Gastroesophageal sphincter (tissue), 4 donors: ENCODE data around the gene SMARCA2. TPM values are rescaled to one million over a fixed set of nuclear protein-coding genes. Genes with fewer than 3 reads are reported as not detected.

ENCODE experiments used
- ATAC-seq: fragments of 150-250 bp; one replicate; pipeline ENCODE4 v1.9.1; 2016; ENCODE audit warnings: mild to moderate bottlenecking, moderate library complexity
- H3K27ac ChIP-seq, 4 donors: fragments of 200-600 bp; sonication (generic) in 3 of 4; 1 replicate in 3 of 4; 2 replicates in 1 of 4; pipeline ENCODE4 v1.5.1; 2016 to 2019
- H3K27me3 ChIP-seq: fragments of 200-600 bp; sonication (generic); one replicate; pipeline ENCODE4 v1.5.1; 2019
- H3K36me3 ChIP-seq, 2 donors: fragments of 200-600 bp; sonication (generic); one replicate each; pipeline ENCODE4 v1.5.1; 2019; ENCODE audit warnings: control low read depth in 1 of 2
- H3K4me1 ChIP-seq, 3 donors: fragments of 200-600 bp; sonication (generic); 1 replicate in 2 of 3; 2 replicates in 1 of 3; pipeline ENCODE4 v1.5.1; 2016 to 2019; ENCODE audit warnings: control low read depth in 2 of 3
- H3K4me3 ChIP-seq, 2 donors: fragments of 200-600 bp; sonication (generic); one replicate each; pipeline ENCODE4 v1.5.1; 2019; ENCODE audit warnings: mild to moderate bottlenecking in 1 of 2, moderate library complexity in 1 of 2
- H3K9me3 ChIP-seq, 3 donors: fragments of 200-600 bp; sonication (generic); one replicate each; pipeline ENCODE4 v1.5.1; 2017 to 2019; ENCODE audit warnings: control low read depth in 2 of 3
- EP300 ChIP-seq: sonication (generic); formaldehyde crosslinking; IDR thresholded peaks from one replicate; pipeline ENCODE4 v1.6.1; 2017; ENCODE audit warnings: antibody characterized with exemption, mild to moderate bottlenecking
- POLR2A ChIP-seq, 2 donors: fragments of 450-650 bp; IDR thresholded peaks; one replicate each; pipeline ENCODE4 v1.6.1; 2017; ENCODE audit warnings: antibody characterized with exemption in 2 of 2, mild to moderate bottlenecking in 2 of 2, moderate library complexity in 1 of 2
- POLR2AphosphoS5 ChIP-seq: sonication (generic); formaldehyde crosslinking; IDR thresholded peaks from one replicate; pipeline ENCODE4 v1.6.1; 2017; ENCODE audit warnings: antibody characterized with exemption
- WGBS, 2 donors: methylation state at CpG; one replicate each; pipeline ENCODE4 v1.1.5; 2018; ENCODE audit warnings: low coverage in 1 of 2; 5-methylcytosine and 5-hydroxymethylcytosine counted together
- total RNA-seq, 4 donors: library from RNA; depleted of rRNA; stranded (reverse); fragments of >200 nt; gene quantifications; one replicate each; pipeline ENCODE4 v1.1.0, GENCODE V29; 2016
- TF ChIP-seq, protein P1 (sequence below), 4 experiments: fragments of 200-600 bp in 2 of 4; fragments of 450-650 bp in 2 of 4; sonication (generic) in 1 of 4; IDR thresholded peaks; one replicate each; pipeline ENCODE4 v1.5.1; 2017 to 2019; ENCODE audit warnings: antibody characterized with exemption in 4 of 4, mild to moderate bottlenecking in 2 of 4, moderate library complexity in 2 of 4

SMARCA2 gene
- total RNA-seq, 4 donors from 2014 or later = 90.5 to 133 (median 98.5) TPM

DNA sequence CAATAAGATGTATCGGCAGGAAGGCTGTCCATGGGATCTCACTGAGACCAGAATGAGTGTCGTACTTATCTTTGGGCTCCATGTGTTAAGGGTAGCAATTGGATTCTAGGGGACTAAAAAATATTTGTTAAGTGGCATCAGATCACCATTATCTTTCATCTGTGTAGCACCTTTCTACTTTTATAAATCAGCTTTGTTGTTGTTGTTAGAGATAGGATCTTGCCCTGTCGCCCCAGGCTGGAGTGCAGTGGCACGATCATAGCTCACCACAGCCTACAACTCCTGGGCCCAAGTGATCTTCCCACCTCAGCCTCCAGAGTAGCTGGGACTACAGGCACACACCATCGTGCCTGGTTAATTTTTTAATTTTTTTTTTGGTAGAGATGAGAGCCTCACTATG is 220.5 kb downstream of the SMARCA2 start:
- H3K27ac ChIP-seq = no peak overlapping the region
- no peak for ATAC-seq
- peaks cover 0 to 7% (median 0%) of the 10 kb centered on the region in 3 donors for H3K4me1 ChIP-seq
- H3K36me3 ChIP-seq = no peaks in the 10 kb centered on the region
- H3K27me3 ChIP-seq = no peaks in the 10 kb centered on the region
- TF ChIP-seq POLR2AphosphoS5 = no peak
- TF ChIP-seq, protein P1, sequence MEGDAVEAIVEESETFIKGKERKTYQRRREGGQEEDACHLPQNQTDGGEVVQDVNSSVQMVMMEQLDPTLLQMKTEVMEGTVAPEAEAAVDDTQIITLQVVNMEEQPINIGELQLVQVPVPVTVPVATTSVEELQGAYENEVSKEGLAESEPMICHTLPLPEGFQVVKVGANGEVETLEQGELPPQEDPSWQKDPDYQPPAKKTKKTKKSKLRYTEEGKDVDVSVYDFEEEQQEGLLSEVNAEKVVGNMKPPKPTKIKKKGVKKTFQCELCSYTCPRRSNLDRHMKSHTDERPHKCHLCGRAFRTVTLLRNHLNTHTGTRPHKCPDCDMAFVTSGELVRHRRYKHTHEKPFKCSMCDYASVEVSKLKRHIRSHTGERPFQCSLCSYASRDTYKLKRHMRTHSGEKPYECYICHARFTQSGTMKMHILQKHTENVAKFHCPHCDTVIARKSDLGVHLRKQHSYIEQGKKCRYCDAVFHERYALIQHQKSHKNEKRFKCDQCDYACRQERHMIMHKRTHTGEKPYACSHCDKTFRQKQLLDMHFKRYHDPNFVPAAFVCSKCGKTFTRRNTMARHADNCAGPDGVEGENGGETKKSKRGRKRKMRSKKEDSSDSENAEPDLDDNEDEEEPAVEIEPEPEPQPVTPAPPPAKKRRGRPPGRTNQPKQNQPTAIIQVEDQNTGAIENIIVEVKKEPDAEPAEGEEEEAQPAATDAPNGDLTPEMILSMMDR (IDR thresholded peaks at IDR 0.05) = no peak
- TF ChIP-seq EP300 = no peak
- no peak for TF ChIP-seq POLR2A (IDR thresholded peaks at IDR 0.05)
- WGBS, 2 donors = 94 to 100% methylated on average over 2 to 5 of the region's 5 CpGs
- no peaks in the 10 kb centered on the region for H3K9me3 ChIP-seq
- H3K4me3 ChIP-seq = no peak overlapping the region

DNA sequence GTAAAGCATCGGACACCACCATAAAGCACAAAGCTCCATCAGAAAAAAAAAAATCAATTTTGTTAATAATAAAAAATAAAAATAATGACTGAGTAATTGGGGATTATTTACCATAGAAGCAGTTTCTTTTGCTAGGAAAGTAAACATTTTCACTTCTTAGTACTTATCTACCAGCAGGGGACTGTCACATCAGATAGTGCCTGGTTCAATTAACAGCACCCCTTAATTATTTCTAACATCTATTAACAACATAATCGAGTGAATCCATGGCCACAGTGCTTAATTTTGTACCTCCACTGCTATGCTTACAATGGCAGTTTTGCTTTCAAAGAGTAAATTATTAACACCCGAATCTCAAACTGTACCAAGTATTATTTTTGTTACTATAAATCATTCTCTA is 221.7 kb downstream of the SMARCA2 start:
- TF ChIP-seq EP300 (no peak), POLR2AphosphoS5 (no peak), POLR2A (IDR thresholded peaks at IDR 0.05) (no peak)
- TF ChIP-seq, protein P1 (IDR thresholded peaks at IDR 0.05) = no peak
- WGBS, 2 donors = 92 to 100% methylated on average over 1 to 3 of the region's 3 CpGs
- ATAC-seq = no peak
- H3K27ac ChIP-seq = no peak overlapping the region
- H3K4me1 ChIP-seq = peaks cover 0 to 17% (median 5%) of the 10 kb centered on the region in 3 donors
- H3K4me3 ChIP-seq = no peak overlapping the region
- no peaks in the 10 kb centered on the region for H3K27me3 ChIP-seq
- H3K9me3 ChIP-seq = no peaks in the 10 kb centered on the region
- H3K36me3 ChIP-seq = no peaks in the 10 kb centered on the region

DNA sequence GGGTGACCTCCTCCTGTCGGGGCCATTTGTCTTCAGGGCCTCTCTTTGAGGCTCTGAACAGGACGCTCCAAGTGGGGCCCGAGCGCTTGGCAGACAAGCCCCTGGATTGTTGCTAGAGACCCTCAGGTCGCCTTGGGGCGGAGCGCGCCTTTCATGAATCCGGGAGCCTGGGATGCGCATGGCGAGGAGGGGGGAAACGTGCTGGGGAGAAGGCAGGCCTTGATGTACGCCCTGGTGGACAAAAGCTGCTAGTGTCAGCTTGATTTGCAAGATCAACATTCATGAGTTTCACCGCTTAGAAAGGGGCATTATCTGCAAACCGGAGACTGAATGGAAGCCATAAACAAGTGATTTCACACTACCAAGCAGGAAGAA is 226.3 kb downstream of the SMARCA2 start:
- peak; percentile 42 for ATAC-seq
- H3K36me3 ChIP-seq = no peaks in the 10 kb centered on the region
- peak overlapping the region; percentile 44 to 52 for H3K4me3 ChIP-seq
- 7 to 40% methylated on average over 1 to 3 of the region's 15 CpGs for WGBS, 2 donors
- no peaks in the 10 kb centered on the region for H3K27me3 ChIP-seq
- H3K9me3 ChIP-seq = peaks cover 0 to 6% (median 0%) of the 10 kb centered on the region in 3 donors
- TF ChIP-seq, protein P1 (IDR thresholded peaks at IDR 0.05) = peak in 1 of 4 experiments; percentile 35
- TF ChIP-seq POLR2A (IDR thresholded peaks at IDR 0.05) = no peak
- peak overlapping the region in 3 of 4 donors; percentile 56 to 65 (median 64) for H3K27ac ChIP-seq
- H3K4me1 ChIP-seq = peaks cover 0 to 20% (median 5%) of the 10 kb centered on the region in 3 donors

DNA sequence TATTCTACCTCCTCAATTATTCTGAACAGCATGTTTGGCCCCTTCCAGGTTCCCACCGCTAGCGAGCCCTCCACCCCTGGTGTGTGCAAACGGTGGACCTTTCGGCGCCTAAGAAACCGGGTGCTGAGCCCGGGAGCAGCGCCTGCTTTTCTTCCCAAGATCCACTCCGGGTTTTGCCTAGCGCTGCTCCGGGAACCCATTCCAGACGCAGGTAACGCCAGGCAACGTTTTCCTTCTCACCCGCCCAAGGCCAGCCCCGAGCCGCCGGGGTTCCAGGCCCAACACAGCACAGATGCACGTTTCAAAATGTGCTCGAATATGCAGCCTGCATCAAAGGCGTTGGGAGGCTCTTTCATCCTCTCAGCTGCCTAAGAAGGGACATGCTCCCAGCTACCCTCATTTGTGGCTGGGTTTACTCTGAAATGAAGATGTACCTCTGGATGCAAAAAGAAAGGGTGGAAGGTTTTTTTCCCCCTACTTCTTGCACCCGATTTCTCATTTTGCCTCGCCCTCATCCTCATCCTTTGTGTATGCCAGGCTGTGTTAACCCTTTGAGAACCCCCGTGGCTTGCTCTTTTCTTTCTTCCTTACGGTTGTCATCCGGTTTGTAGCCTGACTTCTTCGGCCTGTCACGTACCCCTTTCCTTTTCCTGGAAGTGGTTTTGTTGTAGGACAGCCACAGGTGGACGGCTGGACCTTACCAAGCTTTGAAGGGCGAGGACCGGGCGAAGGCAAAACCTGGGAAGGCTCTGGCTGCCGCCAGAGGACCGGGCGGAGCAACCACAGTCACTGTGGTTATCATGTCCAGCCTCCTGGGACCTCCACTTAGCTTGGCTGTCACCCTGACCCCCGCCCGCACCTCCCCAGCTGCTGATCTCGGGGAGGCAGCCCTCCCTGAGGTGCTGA is 226.9 kb downstream of the SMARCA2 start:
- peak overlapping the region in 3 of 4 donors; percentile 56 to 65 (median 64) for H3K27ac ChIP-seq
- no peaks in the 10 kb centered on the region for H3K36me3 ChIP-seq
- ATAC-seq = peak; percentile 94
- H3K27me3 ChIP-seq = no peaks in the 10 kb centered on the region
- WGBS, 2 donors = 0% methylated on average over 3 to 20 of the region's 38 CpGs
- H3K9me3 ChIP-seq = peaks cover 0 to 6% (median 0%) of the 10 kb centered on the region in 3 donors
- peaks cover 0 to 20% (median 5%) of the 10 kb centered on the region in 3 donors for H3K4me1 ChIP-seq
- TF ChIP-seq POLR2AphosphoS5 = peak; percentile 53
- TF ChIP-seq, protein P1 (IDR thresholded peaks at IDR 0.05) = no peak
- H3K4me3 ChIP-seq = peak overlapping the region; percentile 44 to 52
